22Rv1 (cell line): ENCODE data around the gene DLG4.
A peak's percentile ranks its signal among the peaks of the same experiment; 100 is the strongest.

ENCODE experiments used
- H3K27ac ChIP-seq: fragments of 450-650 bp; 2 replicates; pipeline ENCODE4 v1.5.1; 2017
- CTCF ChIP-seq: fragments of 450-650 bp; IDR thresholded peaks from 2 replicates; pipeline ENCODE4 v1.5.1; 2017; ENCODE audit warnings: mild to moderate bottlenecking
- ZFX ChIP-seq: fragments of 450-650 bp; IDR thresholded peaks from 2 replicates; pipeline ENCODE4 v1.6.1; 2017; ENCODE audit warnings: antibody characterized with exemption, borderline replicate concordance

The DLG4 gene

GRCh38 chr17:7216242-7217112 is 3.2 kb downstream of the DLG4 start:
- TF ChIP-seq ZFX, result no peak
- no peak for TF ChIP-seq CTCF
- peak overlapping the region; percentile 65; the same call in 1 of the 2 replicates for H3K27ac ChIP-seq

- TF ChIP-seq CTCF, result no peak
- no peak for TF ChIP-seq ZFX
- H3K27ac ChIP-seq, result peak overlapping the region; percentile 65
Measured at GRCh38 chr17:7215652-7216180, 3.9 kb downstream of the DLG4 start.

- H3K27ac ChIP-seq, result peak overlapping the region; percentile 65
- TF ChIP-seq CTCF (0 out of 2 replicates have a peak, but pooled peaks have one; percentile 4), ZFX (no peak)
Measured at GRCh38 chr17:7215136-7215638, 4.4 kb downstream of the DLG4 start.

- TF ChIP-seq ZFX, result no peak
- TF ChIP-seq CTCF, result peak; percentile 58
- H3K27ac ChIP-seq, result peak overlapping the region; percentile 65
Measured at GRCh38 chr17:7214300-7215135, 5.1 kb downstream of the DLG4 start.

GRCh38 chr17:7213895-7214299 is 5.7 kb downstream of the DLG4 start:
- peak overlapping the region; percentile 65; the same call in 1 of the 2 replicates for H3K27ac ChIP-seq
- no peak for TF ChIP-seq ZFX
- TF ChIP-seq CTCF, result peak; percentile 35

GRCh38 chr17:7211491-7212273 is 8.0 kb downstream of the DLG4 start:
- no peak overlapping the region for H3K27ac ChIP-seq
- TF ChIP-seq CTCF (no peak), ZFX (no peak)
